Smooth muscle cell of trachea (primary cell): ENCODE results near the gene TRIM64C. TPM values are rescaled to one million over a fixed set of nuclear protein-coding genes. Genes with fewer than 3 reads are reported as not detected.

Experiments
- total RNA-seq: library from RNA; depleted of rRNA; stranded (reverse); fragments of >200 nt; gene quantifications from 2 replicates; pipeline ENCODE4 v1.2.1, GENCODE V29; 2014

TRIM64C gene, protein sequence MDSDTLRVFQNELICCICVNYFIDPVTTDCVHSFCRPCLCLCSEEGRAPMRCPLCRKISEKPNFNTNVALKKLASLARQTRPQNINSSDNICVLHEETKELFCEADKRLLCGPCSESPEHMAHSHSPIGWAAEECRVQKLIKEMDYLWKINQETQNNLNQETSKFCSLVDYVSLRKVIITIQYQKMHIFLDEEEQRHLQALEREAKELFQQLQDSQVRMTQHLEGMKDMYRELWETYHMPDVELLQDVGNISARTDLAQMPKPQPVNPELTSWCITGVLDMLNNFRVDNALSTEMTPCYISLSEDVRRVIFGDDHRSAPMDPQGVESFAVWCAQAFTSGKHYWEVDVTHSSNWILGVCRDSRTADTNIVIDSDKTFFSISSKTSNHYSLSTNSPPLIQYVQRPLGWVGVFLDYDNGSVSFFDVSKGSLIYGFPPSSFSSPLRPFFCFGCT
- not detected in 2 replicates for total RNA-seq

GRCh38 chr11:49059012-49059411 is at the start of gene TRIM64C:
Gene TRIM64C, minus strand, starts transcription at chr11:49059112. Its CDS starts 0 bp downstream, at chr11:49059112.

DNA sequence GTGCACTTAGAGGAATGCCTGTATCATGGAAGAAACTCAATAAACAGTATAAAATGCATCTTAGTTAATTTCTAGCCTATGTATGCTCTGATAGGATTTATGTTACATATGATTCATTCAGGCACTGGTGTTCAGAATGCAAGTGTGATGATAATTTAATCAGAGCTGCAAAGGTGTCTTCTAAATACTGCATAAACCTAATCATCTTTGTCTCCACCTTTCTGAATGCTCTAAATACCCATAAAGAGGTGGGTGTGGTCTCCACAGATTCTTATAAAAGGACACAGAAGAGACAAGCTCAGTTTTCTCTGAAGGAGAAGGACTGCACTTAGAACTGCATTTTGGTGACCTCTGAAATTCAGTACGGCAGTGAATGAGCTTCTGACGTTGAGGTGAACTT is 30.4 kb downstream of the TRIM64C start, which contains the start of gene TRIM49B:
TRIM49B (plus strand) TSS at position 301 of the 400 bp plus-strand sequence. CDS start 2,777 bp downstream, outside the sequence.

Other genes with a start within 250 kb of the TRIM64C start
- not detected in 2 replicates for gene TRIM51G, start 75.2 kb downstream of the TRIM64C start, total RNA-seq
- not detected in 2 replicates for gene TRIM49B, start 30.3 kb downstream of the TRIM64C start, total RNA-seq
- gene FOLH1, start 149.5 kb upstream of the TRIM64C start, total RNA-seq: 0.17 TPM in 1 of 2 replicates, not detected in the other